ENCODE results near the gene MYO1B.

Gene MYO1B

DNA sequence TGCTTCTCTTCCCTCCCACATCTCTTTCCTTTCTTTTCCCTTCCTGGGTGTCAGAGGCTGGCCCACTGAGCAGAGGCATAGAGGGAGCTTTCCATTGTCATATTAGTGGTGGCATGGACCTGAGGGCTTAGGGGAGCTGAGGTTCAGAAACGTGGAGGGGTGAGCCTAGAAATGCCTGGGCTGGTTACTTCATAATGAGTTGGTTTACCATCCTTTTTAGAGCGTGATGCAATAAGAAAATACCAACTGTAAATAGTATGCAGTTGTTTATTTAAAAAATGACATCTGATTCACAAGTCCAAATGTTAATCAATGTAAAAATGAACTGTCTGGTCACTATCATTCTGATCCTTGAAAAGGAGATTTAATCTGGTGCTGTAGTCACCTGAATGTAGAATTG lies 46.3 kb downstream of the MYO1B start:
- no peak overlapping the region for H3K4me3 ChIP-seq (ENCODE audit: low read depth, low read length)
- TF ChIP-seq, protein P1, sequence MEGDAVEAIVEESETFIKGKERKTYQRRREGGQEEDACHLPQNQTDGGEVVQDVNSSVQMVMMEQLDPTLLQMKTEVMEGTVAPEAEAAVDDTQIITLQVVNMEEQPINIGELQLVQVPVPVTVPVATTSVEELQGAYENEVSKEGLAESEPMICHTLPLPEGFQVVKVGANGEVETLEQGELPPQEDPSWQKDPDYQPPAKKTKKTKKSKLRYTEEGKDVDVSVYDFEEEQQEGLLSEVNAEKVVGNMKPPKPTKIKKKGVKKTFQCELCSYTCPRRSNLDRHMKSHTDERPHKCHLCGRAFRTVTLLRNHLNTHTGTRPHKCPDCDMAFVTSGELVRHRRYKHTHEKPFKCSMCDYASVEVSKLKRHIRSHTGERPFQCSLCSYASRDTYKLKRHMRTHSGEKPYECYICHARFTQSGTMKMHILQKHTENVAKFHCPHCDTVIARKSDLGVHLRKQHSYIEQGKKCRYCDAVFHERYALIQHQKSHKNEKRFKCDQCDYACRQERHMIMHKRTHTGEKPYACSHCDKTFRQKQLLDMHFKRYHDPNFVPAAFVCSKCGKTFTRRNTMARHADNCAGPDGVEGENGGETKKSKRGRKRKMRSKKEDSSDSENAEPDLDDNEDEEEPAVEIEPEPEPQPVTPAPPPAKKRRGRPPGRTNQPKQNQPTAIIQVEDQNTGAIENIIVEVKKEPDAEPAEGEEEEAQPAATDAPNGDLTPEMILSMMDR (IDR thresholded peaks at IDR 0.05; ENCODE audit: borderline replicate concordance, insufficient read depth, low read depth, low read length) = no peak

- TF ChIP-seq, protein P1 (IDR thresholded peaks at IDR 0.05; ENCODE audit: borderline replicate concordance, insufficient read depth, low read depth, low read length) = no peak
- no peak overlapping the region for H3K4me3 ChIP-seq (ENCODE audit: low read depth, low read length)
Measured at GRCh38 chr2:191292869-191293268, 47.7 kb downstream of the MYO1B start.

- no peak overlapping the region for H3K4me3 ChIP-seq (ENCODE audit: low read depth, low read length)
- TF ChIP-seq, protein P1 (IDR thresholded peaks at IDR 0.05; ENCODE audit: borderline replicate concordance, insufficient read depth, low read depth, low read length) = no peak
Measured at GRCh38 chr2:191295088-191295487, 49.9 kb downstream of the MYO1B start.

DNA sequence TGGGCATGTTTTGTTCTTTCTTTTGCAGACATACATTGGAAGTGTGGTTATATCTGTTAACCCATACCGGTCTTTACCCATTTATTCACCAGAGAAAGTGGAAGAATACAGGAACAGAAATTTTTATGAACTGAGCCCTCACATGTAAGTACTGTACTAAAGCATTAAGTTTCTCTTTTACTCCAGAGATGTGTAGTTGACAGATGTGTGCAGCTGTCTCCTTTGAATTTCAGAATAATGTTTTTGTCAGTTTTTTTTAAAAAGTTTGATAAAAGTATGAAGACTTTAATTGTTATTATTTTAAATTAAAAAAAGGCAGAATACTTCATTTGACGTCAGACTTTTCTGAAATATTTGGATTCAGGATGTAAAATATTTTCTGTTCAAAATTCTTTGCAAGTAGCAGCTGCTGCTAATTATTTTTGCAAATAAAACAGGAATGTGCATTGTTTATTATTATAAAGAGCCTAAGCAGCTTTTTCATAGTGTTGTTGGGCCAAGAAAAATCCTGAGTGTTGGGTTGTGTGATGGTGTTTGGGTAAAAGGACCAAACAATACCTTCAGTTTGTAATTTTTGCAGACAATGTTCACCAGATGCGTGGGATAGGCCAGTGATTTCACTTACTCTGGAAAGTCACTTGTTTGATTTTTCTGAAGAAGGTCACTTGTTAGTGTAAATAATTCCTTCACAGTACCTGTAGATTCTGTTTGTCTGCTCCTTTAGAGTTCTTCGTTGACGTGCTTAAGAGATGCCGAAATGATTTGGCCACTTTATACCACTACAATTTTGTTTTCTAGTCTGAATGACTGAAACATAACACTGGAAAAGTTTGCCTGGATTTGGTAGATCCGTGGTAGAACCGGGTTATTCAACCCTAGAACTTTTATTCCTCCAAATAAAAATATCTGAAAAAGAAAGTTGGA lies 51.1 kb downstream of the MYO1B start:
- TF ChIP-seq, protein P1 (IDR thresholded peaks at IDR 0.05; ENCODE audit: borderline replicate concordance, insufficient read depth, low read depth, low read length) = no peak
- no peak overlapping the region for H3K4me3 ChIP-seq (ENCODE audit: low read depth, low read length)

DNA sequence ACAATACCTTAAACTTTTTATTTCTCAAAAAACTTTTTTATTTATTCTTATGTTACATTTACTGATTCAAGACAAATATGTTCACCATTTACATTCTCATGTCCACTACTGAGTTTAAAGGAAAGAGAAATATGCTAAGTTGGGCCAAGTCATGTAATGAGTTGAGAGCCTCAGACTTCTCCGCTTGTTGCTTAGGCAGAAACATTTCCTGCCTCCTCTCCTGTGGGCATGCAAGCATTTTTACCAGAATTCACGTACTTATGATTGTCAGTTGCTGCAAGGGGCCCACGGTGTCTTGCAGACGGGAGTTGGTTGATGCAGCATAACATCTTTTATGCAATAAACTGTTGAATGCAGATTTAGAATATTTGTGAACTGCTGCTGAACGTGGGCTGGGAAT lies 51.8 kb downstream of the MYO1B start:
- no peak overlapping the region for H3K4me3 ChIP-seq (ENCODE audit: low read depth, low read length)
- TF ChIP-seq, protein P1 (IDR thresholded peaks at IDR 0.05; ENCODE audit: borderline replicate concordance, insufficient read depth, low read depth, low read length) = no peak

- no peak overlapping the region for H3K4me3 ChIP-seq (ENCODE audit: low read depth, low read length)
- TF ChIP-seq, protein P1 (IDR thresholded peaks at IDR 0.05; ENCODE audit: borderline replicate concordance, insufficient read depth, low read depth, low read length) = no peak
Measured at GRCh38 chr2:191298306-191298705, 53.1 kb downstream of the MYO1B start.

GRCh38 chr2:191299010-191299409 lies 53.8 kb downstream of the MYO1B start:
- no peak overlapping the region for H3K4me3 ChIP-seq (ENCODE audit: low read depth, low read length)
- TF ChIP-seq, protein P1 (IDR thresholded peaks at IDR 0.05; ENCODE audit: borderline replicate concordance, insufficient read depth, low read depth, low read length) = no peak
